Pancreas (tissue), 10 donors: ENCODE data around the gene ICA1L. TPM values are rescaled to one million over a fixed set of nuclear protein-coding genes. Genes with fewer than 3 reads are reported as not detected.
"Not testable (repeated sequence)": the region's sequence is repeated elsewhere in the genome, so short reads cannot be mapped to it uniquely, and the experiment has no call there.

Source experiments
- ATAC-seq, 4 donors: fragments of 200-7000 bp; cut with Tn5 transposase; one replicate each; pipeline versions ENCODE4 v1.8.0 to v1.9.1; 2020; ENCODE audit warnings: mild to moderate bottlenecking in 4 of 4, moderate library complexity in 4 of 4
- DNase-seq, 6 donors: peaks; one replicate each; pipeline ENCODE4 v3.0.0-alpha.2; 2020
- FAIRE-seq: peaks from 2 replicates; lab custom pipeline; 2012; peaks lifted over from hg19 to GRCh38; lab: Jason Lieb, UNC
- H3K27ac ChIP-seq, 4 donors: fragments of 200-600 bp; sonication (generic); 1 replicate in 3 of 4; 2 replicates in 1 of 4; pipeline versions ENCODE4 v1.5.0 to v1.8.0; 2020
- H3K27me3 ChIP-seq, 4 donors: fragments of 200-600 bp; one replicate each; pipeline ENCODE4 v1.8.0; 2021
- H3K36me3 ChIP-seq, 3 donors: fragments of 200-600 bp; sonication (generic) in 1 of 3; one replicate each; pipeline versions ENCODE4 v1.5.0 to v1.8.0; 2020 to 2021
- H3K4me1 ChIP-seq, 3 donors: fragments of 200-600 bp; one replicate each; pipeline ENCODE4 v1.8.0; 2021
- H3K4me3 ChIP-seq, 4 donors: fragments of 200-600 bp; sonication (generic) in 2 of 4; one replicate each; pipeline versions ENCODE4 v1.5.0 to v1.8.0; 2020 to 2021
- H3K9me3 ChIP-seq, 4 donors: fragments of 200-600 bp; one replicate each; pipeline ENCODE4 v1.8.0; 2021
- CTCF ChIP-seq, 4 donors: fragments of 200-600 bp; sonication (generic) in 3 of 4; IDR thresholded peaks; one replicate each; pipeline versions ENCODE4 v1.5.0 to v1.8.0; 2021; ENCODE audit warnings: antibody characterized with exemption in 4 of 4
- WGBS, 2 donors: extraction: QIAGEN DNeasy Blood & Tissue Kit; methylation state at CpG; one replicate each; pipeline ENCODE4 v1.1.7; 2013; 5-methylcytosine and 5-hydroxymethylcytosine counted together
- intact Hi-C, 3 donors: fragments of 100-400 bp; cut with DNase I; formaldehyde crosslinking; loops; one replicate each; pipeline versions ENCODE4 v1.11.1 to v1.14.2; 2022
- polyA plus RNA-seq, 2 donors: library from polyadenylated mRNA; stranded (reverse); fragments of 200-250 nt; gene quantifications; one replicate each; pipeline ENCODE4 v1.2.3, GENCODE V29; 2013
- total RNA-seq, 6 donors: library from RNA; stranded (reverse); fragmentation: NEBNext Ultra II Directional in 4 of 6; extraction: Animal tissue kit (Norgen Biotek cat#: 25700) in 4 of 6; gene quantifications; one replicate each; pipeline versions ENCODE4 v1.2.1 to v1.2.4, GENCODE V29; 2021 to 2023
- donor health status: healthy with polysubstance abuse.
- donor health status: DM: no; HTN: no; CAD: no; lungs with moderate emphysema.
- donor health status: DM: no; HTN: no; CAD: no.
- donor health status: control.
- donor health status: control.
- donor health status: Bipolar disorder and iron deficiency.
- donor health status: DM: yes; HTN: yes; CAD: no.
- donor health status: DM: no; HTN: no; CAD: no.
- donor health status: DM: no; HTN: no; CAD: no.
- donor health status: DM: yes; HTN: yes; CAD: no.

ICA1L gene
- total and polyA plus RNA-seq, 8 donors = 2.7 to 8.1 (median 3.6) TPM

DNA sequence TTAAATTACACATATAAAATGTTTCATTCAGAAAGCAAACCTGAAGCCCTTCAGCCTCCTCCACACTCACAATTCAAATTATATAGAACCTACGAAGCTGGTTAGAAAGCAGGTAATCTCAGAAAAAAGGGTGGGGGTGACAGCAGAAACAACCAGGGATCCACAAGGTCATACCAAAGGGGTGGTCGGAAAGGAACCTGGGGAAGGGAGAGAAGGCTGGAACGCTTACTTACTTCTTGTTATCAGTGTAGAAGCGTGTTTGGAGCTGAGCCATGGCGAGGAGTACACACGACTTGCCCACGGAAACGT lies 39.6 kb upstream of the ICA1L start:
- intact Hi-C loops = no loop called here
- no peak for DNase-seq
- no peaks in the 10 kb centered on the region for H3K27me3 ChIP-seq
- no peak for TF ChIP-seq CTCF (IDR thresholded peaks at IDR 0.05)
- H3K4me3 ChIP-seq = peak overlapping the region; percentile 33 to 71 (median 64)
- no peaks in the 10 kb centered on the region for H3K9me3 ChIP-seq
- no peak for FAIRE-seq
- 0% methylated on average over 8 of the region's 8 CpGs for WGBS, 2 donors
- peak in 1 of 4 donors; percentile 6 for ATAC-seq
- peak overlapping the region; percentile 5 to 81 (median 46) for H3K27ac ChIP-seq
- no peaks in the 10 kb centered on the region for H3K36me3 ChIP-seq
- peaks cover 5 to 14% (median 9%) of the 10 kb centered on the region in 3 donors for H3K4me1 ChIP-seq

DNA sequence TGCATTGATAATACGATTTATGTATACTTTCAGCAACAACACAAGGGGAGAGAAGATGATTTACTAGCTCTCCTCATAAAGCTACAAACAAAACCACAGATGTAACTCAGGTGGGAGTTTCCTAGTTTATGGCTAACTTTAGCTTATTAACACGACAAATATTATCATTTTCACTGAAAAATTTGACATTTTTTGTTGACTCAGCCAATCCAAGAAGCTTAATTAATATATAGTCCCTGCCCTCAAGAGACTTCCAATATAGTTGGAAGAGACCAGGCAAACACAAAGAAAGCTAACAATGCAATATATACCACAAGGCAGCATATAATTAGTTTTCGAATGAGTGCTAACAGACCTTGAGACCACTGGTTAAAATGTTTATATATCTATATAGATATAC lies 39.1 kb upstream of the ICA1L start:
- FAIRE-seq (no peak), ATAC-seq (no peak), DNase-seq (no peak)
- TF ChIP-seq CTCF (IDR thresholded peaks at IDR 0.05) = no peak
- H3K4me1 ChIP-seq = peaks cover 5 to 14% (median 9%) of the 10 kb centered on the region in 3 donors
- WGBS, 2 donors = 7% methylated on average over 3 of the region's 3 CpGs
- H3K9me3 ChIP-seq = no peaks in the 10 kb centered on the region
- H3K27ac ChIP-seq = no peak overlapping the region
- no peaks in the 10 kb centered on the region for H3K27me3 ChIP-seq
- peak overlapping the region; percentile 33 to 71 (median 64) for H3K4me3 ChIP-seq
- intact Hi-C loops = no loop called here
- no peaks in the 10 kb centered on the region for H3K36me3 ChIP-seq

GRCh38 chr2:202910250-202910649 lies 38.7 kb upstream of the ICA1L start:
- H3K27me3 ChIP-seq, DNase-seq, ATAC-seq, H3K27ac ChIP-seq, FAIRE-seq, H3K9me3 ChIP-seq, H3K36me3 ChIP-seq, intact Hi-C loops: not testable (repeated sequence)
- H3K4me3 ChIP-seq = peak overlapping the region in 1 of 4 donors; percentile 62
- WGBS, 2 donors = 63 to 65% methylated on average over 5 of the region's 5 CpGs
- peaks cover 5 to 14% (median 9%) of the 10 kb centered on the region in 3 donors for H3K4me1 ChIP-seq

DNA sequence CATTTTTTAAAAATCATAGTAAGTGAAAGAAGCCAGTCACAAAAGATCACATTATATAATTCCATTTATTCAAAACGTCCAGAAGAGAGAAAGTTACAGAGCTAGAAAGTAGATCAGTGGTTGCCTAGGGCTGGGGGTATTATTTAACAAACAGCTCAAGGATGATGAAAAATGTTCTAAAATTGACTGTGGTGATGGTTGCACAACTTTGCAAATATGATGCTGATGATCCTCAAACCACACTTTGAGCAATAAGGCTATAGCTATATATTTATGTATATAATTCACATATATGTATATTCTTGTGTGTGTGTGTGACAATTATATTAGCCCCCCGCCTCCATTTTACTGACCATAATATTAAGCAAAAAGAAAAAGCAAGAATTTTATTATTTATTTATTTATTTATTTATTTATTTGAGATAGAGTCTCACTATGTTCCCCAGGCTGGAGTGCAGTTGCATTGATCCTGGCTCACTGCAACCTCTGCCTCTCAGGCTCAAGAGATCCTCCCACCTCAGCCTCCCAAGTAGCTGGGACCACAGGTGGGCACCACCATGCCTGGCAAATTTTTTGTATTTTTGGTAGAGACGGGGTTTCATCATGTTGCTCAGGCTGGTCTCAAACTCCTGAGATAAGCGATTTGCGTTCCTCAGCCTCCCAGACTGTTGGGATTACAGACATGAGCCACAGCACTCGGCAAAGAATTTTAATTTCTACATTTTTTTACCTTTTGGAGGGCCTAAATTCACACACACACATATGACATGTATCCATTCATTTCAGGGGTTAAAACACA lies 38.0 kb upstream of the ICA1L start:
- no peak for TF ChIP-seq CTCF (IDR thresholded peaks at IDR 0.05)
- Histone ChIP-seq H3K36me3 (no peaks in the 10 kb centered on the region), H3K27me3 (no peaks in the 10 kb centered on the region), H3K4me1 (peaks cover 5 to 14% (median 9%) of the 10 kb centered on the region in 3 donors), H3K4me3 (no peak overlapping the region), H3K27ac (no peak overlapping the region), H3K9me3 (no peaks in the 10 kb centered on the region)
- FAIRE-seq = no peak
- intact Hi-C loops = no loop called here
- DNase-seq = no peak
- ATAC-seq = no peak
- WGBS, 2 donors = 90 to 92% methylated on average over 6 of the region's 6 CpGs

GRCh38 chr2:202908186-202908585 lies 36.6 kb upstream of the ICA1L start:
- H3K27me3 ChIP-seq = no peaks in the 10 kb centered on the region
- no peaks in the 10 kb centered on the region for H3K9me3 ChIP-seq
- no peak overlapping the region for H3K4me3 ChIP-seq
- H3K36me3 ChIP-seq = no peaks in the 10 kb centered on the region
- ATAC-seq = no peak
- 69 to 76% methylated on average over 5 of the region's 5 CpGs for WGBS, 2 donors
- intact Hi-C loops = no loop called here
- FAIRE-seq = no peak
- no peak for TF ChIP-seq CTCF (IDR thresholded peaks at IDR 0.05)
- H3K4me1 ChIP-seq = peaks cover 5 to 14% (median 9%) of the 10 kb centered on the region in 3 donors
- H3K27ac ChIP-seq = no peak overlapping the region
- DNase-seq = no peak

DNA sequence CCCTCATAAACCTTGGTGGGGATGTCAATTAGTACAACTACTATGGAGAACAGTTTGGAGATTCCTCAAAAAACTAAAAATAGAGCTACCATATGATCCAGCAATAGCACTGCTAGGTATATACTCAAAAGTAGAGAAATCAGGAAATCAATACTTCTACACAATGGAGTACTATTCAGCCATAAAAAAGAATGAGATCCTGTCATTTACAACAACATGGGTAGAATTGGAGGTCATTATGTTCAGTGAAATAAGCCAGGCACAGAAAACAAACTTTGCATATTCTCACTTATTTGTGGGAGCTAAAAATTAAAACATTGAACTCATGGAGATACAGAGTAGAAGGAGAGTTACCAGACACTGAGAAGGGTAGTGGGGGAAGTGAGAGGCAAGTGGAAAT lies 33.9 kb upstream of the ICA1L start:
- H3K27ac ChIP-seq, DNase-seq, intact Hi-C loops, H3K4me1 ChIP-seq, ATAC-seq, FAIRE-seq, H3K27me3 ChIP-seq, H3K36me3 ChIP-seq, H3K4me3 ChIP-seq, H3K9me3 ChIP-seq: not testable (repeated sequence)
